Suppressor macrophage treated with lipopolysaccharide for 4 hours (primary cell): ENCODE results near the gene IRF9.
A peak's percentile ranks its signal among the peaks of the same experiment; 100 is the strongest.

ENCODE experiments used
- DNase-seq: peaks from one replicate; pipeline ENCODE4 v3.0.0-alpha.2; 2020

The IRF9 gene

GRCh38 chr14:24178399-24179178 is 17.5 kb downstream of the IRF9 start:
- no peak for DNase-seq

DNA sequence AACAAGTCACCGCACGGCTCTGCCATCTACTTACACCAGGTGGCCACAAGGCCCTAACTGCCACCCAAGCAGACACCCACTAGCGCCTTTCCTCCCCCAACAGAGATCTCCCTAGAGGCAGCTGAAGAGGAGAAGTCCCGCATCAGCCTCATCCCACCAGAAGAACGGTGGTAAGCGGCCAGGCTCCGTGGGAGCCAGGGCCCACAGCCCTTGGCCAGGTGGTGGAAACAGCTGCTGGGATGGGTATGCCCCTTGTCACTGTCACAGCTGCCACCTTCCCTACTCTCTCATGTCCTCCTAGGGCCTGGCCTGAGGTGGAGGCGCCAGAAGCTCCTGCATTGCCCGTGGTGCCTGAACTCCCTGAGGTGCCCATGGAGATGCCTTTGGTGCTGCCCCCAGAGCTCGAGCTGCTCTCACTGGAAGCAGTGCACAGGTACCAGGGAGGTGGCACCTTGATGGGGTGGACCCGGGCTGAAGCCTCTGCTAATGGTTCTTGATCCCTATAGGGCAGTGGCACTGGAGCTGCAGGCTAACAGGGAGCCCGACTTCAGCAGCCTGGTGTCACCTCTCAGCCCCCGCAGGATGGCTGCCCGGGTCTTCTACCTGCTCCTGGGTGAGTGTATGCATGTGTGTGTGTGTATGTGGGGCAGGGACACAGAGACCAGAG is 18.4 kb downstream of the IRF9 start:
- DNase-seq = no peak

- DNase-seq = no peak
Measured at GRCh38 chr14:24179961-24180796, 19.1 kb downstream of the IRF9 start.

GRCh38 chr14:24181371-24182077 is 20.5 kb downstream of the IRF9 start:
- DNase-seq = no peak

- no peak for DNase-seq
Measured at GRCh38 chr14:24182110-24182882, 21.2 kb downstream of the IRF9 start.

DNA sequence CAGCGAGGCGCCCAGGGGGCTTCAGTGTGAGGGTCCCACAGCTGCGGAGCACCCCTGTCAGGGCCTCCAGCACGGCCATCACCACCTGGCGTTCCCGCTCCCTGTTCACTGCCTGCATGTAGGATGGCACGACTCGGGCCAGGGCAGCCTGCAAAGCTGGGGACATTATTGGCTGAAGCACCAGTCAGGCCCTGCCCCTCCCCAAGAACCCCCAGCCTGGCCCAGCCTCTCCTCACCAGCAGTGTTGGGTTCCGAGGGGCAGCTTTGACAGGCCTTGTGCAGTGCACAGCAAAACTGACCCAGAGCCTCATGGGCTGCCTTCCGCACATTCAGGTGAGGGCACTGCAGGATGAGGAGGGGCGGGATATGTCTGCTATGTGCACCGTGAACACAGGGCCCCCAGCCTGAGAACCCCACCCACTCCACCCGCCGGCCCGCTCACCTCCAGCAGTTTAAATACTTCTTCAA is 22.0 kb downstream of the IRF9 start:
- DNase-seq = no peak

GRCh38 chr14:24184104-24184970 is 23.3 kb downstream of the IRF9 start:
- DNase-seq = no peak

GRCh38 chr14:24185026-24185425 is 24.0 kb downstream of the IRF9 start:
- no peak for DNase-seq

- DNase-seq = no peak
Measured at GRCh38 chr14:24185741-24186140, 24.7 kb downstream of the IRF9 start.

DNA sequence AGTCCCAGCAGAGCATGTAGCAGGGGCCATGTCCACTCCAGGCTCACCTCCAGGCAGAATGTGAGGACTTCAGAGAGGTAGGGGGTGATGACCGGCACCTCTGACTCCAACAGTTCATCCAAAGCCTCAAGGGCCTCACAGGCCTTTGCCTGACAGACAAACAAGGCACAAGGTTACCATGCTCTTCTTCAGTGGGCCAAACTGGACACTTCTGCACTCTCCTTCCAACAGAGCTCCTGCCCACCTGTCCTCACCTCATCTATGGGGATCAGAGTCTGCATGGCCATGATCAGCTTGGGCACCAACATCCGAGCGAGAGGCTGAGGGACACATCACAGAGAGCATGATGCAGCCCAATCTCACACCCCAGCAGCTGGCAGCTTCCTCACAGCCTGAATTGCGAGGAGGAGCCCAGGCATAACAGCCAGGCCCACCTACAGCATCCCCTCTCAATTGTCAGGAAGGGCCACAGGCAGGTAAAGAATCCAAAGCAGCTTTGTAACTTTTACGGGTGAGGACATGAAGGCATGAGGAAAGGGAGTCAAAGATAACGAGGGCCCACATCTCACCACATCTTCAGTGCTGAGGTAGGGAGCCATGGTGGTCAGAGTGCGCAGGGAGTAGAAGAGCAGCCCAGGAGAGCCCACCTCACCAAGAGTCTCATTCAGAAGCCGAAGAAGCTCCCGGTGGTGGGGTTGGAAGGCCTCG is 25.9 kb downstream of the IRF9 start:
- DNase-seq = no peak

GRCh38 chr14:24187539-24187915 is 26.5 kb downstream of the IRF9 start:
- no peak for DNase-seq

DNA sequence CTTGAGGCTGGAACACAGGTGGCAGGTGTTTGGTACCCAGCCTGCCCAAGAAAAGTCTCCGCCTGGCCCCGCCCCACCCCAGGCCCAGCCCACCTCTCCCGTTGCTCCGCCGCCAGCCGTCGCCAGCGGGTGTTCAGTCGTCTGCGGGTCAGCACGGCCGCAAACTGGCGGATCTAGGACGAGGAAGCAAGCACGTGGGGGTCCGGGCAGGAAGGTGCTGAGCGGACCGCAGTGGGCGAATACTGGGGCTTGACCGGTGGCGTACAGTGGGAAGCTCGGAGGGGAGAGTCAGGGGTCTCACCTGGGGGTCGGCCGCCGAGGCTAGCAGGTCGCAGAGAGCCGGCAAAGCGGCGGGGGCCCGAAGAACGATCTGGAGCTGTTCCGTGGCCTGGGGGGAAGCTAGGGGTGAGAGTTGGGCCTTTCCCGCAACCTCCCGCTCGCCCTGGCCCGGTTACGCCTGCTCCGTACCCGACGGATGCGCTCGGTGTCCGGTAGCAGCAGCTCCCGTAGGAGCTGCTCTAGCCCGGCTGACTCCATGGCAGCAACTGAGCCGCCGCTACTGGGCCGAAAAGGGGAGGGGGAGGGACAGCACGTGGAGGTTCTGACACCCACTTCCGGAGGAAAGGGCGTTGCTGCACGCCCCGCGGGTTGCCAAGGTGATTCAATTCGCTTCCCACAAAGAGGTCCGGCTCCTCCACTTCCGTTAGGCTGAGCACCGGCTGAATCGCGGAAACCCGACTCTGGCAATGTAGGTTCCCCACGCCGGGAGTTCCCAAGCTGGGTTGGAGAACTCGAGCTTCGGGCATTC is 27.4 kb downstream of the IRF9 start, which contains the start of gene IPO4:
TSS of gene IPO4 (minus strand) at position 566 of the 808 bp plus-strand sequence. CDS start at position 537, 29 bp downstream.
- DNase-seq = peak; percentile 98

GRCh38 chr14:24189059-24189375 is 28.0 kb downstream of the IRF9 start:
- no peak for DNase-seq

DNA sequence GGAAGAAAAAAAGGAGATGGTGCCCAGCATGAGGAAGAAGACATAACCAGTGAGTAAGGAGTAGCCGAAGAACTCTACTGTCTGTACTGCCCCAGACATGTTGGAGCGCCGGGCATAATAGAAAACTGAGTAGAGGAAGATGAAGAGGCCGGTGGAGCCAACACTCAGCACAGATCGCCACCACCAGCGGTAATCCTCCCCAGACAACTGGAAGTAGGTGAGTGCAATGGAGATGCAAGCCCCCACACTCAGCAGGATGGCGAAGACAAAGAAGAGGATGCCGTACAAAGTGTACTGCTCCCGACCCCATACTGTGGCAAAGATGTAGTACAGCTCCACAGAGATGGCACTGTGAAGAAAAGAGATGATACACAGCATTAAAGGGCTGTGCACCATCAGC is 28.4 kb downstream of the IRF9 start:
- DNase-seq = no peak

GRCh38 chr14:24190416-24190815 is 29.4 kb downstream of the IRF9 start:
- DNase-seq = no peak

GRCh38 chr14:24192933-24193332 is 31.9 kb downstream of the IRF9 start:
- no peak for DNase-seq

DNA sequence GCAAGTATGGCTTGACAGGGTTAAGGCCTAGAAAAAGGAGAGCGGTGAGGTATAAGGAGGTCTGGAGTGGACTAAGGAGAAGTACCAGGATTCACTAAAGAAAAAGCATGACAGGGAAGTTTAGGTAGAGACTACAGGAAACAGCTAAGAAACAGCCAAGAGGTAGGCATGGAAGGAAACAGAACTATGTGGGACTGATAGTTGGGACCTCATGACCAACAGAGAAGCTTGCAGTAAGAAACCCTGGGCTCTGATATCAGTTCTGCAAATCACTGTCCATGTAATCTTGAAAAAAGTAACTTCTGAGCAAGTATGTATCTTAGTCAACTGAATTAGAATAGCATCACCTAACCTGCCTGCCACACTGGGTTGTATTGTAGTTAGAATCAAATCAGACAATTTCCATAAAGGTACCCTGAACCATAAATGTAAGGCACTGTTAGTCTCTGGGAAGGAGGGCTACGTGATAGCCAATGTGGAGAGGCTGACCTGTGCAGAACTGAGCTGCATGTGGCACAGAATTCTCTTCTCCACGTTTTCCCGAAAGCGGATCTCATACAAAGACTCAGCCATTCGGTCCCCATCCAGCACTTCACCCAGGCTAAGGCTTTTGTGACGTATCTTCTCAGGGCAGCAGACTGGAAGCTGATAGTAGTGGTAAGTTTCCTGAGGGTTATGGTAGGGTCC is 33.3 kb downstream of the IRF9 start:
- peak; percentile 11 for DNase-seq

DNA sequence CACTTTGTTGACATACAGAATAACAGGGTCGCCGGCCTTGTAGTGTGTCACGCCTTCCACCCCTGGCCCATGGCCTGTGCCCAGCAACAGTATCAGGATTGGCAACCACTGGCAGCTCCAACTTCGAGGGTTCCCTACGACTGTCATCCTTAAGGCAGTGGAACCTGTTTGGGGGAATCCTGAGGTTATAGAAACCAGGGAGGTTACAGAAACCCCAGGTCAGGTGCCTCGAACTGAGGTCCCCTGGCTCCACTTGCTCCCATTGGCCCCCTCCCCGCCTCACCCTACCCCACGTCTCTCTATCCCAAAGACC is 33.8 kb downstream of the IRF9 start:
- DNase-seq = no peak
